SU-DHL-6 (cell line): ENCODE results near the gene ARF4.

Experiments used
- H2AFZ ChIP-seq: fragments of 200-600 bp; sonication (generic); 2 replicates; pipeline ENCODE4 v1.6.1; 2014; ENCODE audit warnings: low read depth, mild to moderate bottlenecking, moderate library complexity, mixed read lengths, antibody characterized with exemption, low read length; ENCODE audit not compliant: severe bottlenecking
- H3F3A ChIP-seq: fragments of 200-600 bp; shearing (Covaris generic); 2 replicates; pipeline ENCODE4 v1.6.0; 2016; ENCODE audit warnings: antibody characterized with exemption, mild to moderate bottlenecking; ENCODE audit not compliant: insufficient read depth
- H3K27ac ChIP-seq: fragments of 200-600 bp; sonication (generic); 2 replicates; pipeline ENCODE4 v1.5.1; 2016; ENCODE audit warnings: low read depth, mild to moderate bottlenecking, low read length, moderate library complexity, mixed read lengths
- H3K27me3 ChIP-seq: fragments of 200-600 bp; sonication (generic), shearing (Covaris generic); 2 replicates; pipeline ENCODE4 v1.6.0; 2014; ENCODE audit warnings: mild to moderate bottlenecking, low read length
- H3K36me3 ChIP-seq: fragments of 200-600 bp; sonication (generic); 2 replicates; pipeline ENCODE4 v1.6.1; 2014; ENCODE audit warnings: mild to moderate bottlenecking, low read length, mixed read lengths
- H3K4me2 ChIP-seq: fragments of 300-600, 200-600 bp; shearing (Covaris generic), sonication (generic); 2 replicates; pipeline ENCODE4 v1.6.0; 2014; ENCODE audit warnings: low read length, low read depth, mild to moderate bottlenecking; ENCODE audit not compliant: poor library complexity, severe bottlenecking
- H3K4me3 ChIP-seq: fragments of 200-600 bp; sonication (generic); 2 replicates; pipeline ENCODE4 v1.5.1; 2014; ENCODE audit warnings: antibody characterized with exemption, low read length, mild to moderate bottlenecking, mixed read lengths; ENCODE audit not compliant: insufficient read depth, poor library complexity, severe bottlenecking
- H3K79me2 ChIP-seq: fragments of 200-600 bp; sonication (generic); 2 replicates; pipeline ENCODE4 v1.6.1; 2014; ENCODE audit warnings: mild to moderate bottlenecking, low read length, moderate library complexity; ENCODE audit not compliant: insufficient read depth
- H3K9ac ChIP-seq: fragments of 200-600 bp; sonication (generic); 2 replicates; pipeline ENCODE4 v1.7.0; 2014; ENCODE audit warnings: mild to moderate bottlenecking, low read length
- H3K9me2 ChIP-seq: fragments of 200-600 bp; sonication (generic); replicated peaks from 2 replicates; pipeline ENCODE4 v1.6.1; 2014; ENCODE audit warnings: low read length; ENCODE audit not compliant: insufficient read depth
- H3K9me3 ChIP-seq: fragments of 200-600 bp; sonication (generic); 2 replicates; pipeline ENCODE4 v1.6.1; 2014; ENCODE audit warnings: low read length, mixed read lengths; ENCODE audit not compliant: insufficient read depth
- H4K20me1 ChIP-seq: fragments of 200-600 bp; sonication (generic); 2 replicates; pipeline ENCODE4 v1.6.1; 2014; ENCODE audit warnings: low read depth, mild to moderate bottlenecking, antibody characterized with exemption, low read length, moderate library complexity, mixed read lengths
- EZH2phosphoT487 ChIP-seq: fragments of 200-600 bp; sonication (generic), shearing (Covaris generic); conservative IDR thresholded peaks from 2 replicates; pipeline ENCODE4 v1.6.1; 2018; ENCODE audit warnings: mild to moderate bottlenecking, antibody characterized with exemption, low read length, moderate library complexity, mixed read lengths
- TF ChIP-seq, protein P1 (sequence below): fragments of 200-600 bp; sonication (generic); IDR thresholded peaks from one replicate; pipeline ENCODE4 v1.5.1; 2017; ENCODE audit warnings: antibody characterized with exemption, mild to moderate bottlenecking, low read length, moderate library complexity; ENCODE audit not compliant: insufficient read depth, poor library complexity, severe bottlenecking

Gene ARF4

DNA sequence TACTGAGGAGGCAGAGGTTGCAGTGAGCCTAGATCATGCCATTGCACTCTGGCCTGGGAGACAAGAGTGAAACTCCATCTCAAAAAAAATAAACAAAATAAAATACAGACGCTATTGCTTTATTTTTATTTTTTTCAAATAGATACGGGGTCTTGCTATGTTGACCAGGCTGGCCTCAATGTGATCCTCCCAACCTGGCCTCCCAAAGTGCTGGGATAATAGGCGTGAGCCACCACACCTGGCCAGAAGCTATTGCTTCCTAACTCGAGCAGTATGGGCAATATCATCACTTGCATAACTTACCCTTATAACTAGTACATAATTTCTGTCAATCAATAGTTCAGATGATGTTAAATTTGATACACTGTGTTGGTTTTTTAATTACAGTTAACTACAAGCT, 3.0 kb downstream of the ARF4 start:
- Histone ChIP-seq H3K27me3 (no peaks in the 10 kb centered on the region), H3K36me3 (0 out of 2 replicates have a peak, but pooled peaks cover 3% of the 10 kb centered on the region), H3K27ac (no peak overlapping the region), H3F3A (peaks cover 24% of the 10 kb centered on the region), H3K79me2 (peaks cover 89% of the 10 kb centered on the region), H4K20me1 (no peaks in the 10 kb centered on the region), H3K9me2 (no peaks in the 10 kb centered on the region), H3K9me3 (no peaks in the 10 kb centered on the region), H3K4me2 (peak overlapping the region; percentile 98), H3K4me3 (no peak overlapping the region), H2AFZ (no peak overlapping the region), H3K9ac (no peak overlapping the region)
- TF ChIP-seq EZH2phosphoT487, result no peak
- TF ChIP-seq, protein P1, sequence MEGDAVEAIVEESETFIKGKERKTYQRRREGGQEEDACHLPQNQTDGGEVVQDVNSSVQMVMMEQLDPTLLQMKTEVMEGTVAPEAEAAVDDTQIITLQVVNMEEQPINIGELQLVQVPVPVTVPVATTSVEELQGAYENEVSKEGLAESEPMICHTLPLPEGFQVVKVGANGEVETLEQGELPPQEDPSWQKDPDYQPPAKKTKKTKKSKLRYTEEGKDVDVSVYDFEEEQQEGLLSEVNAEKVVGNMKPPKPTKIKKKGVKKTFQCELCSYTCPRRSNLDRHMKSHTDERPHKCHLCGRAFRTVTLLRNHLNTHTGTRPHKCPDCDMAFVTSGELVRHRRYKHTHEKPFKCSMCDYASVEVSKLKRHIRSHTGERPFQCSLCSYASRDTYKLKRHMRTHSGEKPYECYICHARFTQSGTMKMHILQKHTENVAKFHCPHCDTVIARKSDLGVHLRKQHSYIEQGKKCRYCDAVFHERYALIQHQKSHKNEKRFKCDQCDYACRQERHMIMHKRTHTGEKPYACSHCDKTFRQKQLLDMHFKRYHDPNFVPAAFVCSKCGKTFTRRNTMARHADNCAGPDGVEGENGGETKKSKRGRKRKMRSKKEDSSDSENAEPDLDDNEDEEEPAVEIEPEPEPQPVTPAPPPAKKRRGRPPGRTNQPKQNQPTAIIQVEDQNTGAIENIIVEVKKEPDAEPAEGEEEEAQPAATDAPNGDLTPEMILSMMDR, result no peak

DNA sequence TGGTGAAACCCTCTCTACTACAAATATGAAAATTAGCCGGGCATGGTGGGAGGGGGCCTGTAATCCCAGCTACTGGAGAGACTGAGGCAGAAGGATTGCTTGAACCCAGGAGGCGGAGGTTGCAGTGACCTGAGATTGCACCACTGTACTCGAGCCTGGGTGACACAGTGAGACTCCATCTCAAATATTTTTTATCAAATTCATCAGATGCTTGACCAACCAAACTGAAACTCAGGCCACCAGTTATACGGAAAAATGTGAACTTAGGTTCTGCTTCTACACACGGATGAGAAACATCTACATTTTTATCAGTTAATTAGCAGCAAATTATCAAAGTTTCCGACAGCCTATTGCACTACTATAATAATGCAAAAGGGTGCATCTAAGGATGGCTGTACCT, 4.8 kb downstream of the ARF4 start:
- no peaks in the 10 kb centered on the region; the same call in 1 of the 2 replicates for H4K20me1 ChIP-seq

DNA sequence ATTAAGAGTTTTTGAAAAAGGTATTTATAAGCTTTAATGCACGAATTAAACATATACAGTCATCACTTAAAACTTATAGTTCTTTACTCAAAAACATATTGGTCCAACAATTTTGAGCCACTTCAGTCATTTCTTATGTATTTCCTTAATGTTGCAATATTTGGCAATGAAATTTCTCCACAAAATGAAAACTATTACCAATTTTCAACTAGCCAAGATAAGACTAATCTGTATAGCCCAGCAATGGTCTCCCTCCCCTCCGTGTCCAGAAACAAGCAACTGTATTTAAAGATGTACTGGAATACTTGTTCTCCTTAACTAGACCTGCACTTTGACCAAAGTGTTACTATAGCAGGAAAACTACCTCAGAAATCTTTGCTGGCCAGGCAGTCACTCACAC, 9.2 kb downstream of the ARF4 start:
- Histone ChIP-seq H3K27ac (peak overlapping the region; percentile 20; the same call in 1 of the 2 replicates), H3K27me3 (no peaks in the 10 kb centered on the region), H3K9me3 (no peaks in the 10 kb centered on the region), H3K4me2 (no peak overlapping the region), H3F3A (peaks cover 7% of the 10 kb centered on the region), H4K20me1 (peaks cover 9% of the 10 kb centered on the region; the same call in 1 of the 2 replicates), H3K9me2 (no peaks in the 10 kb centered on the region), H2AFZ (no peak overlapping the region), H3K9ac (no peak overlapping the region), H3K79me2 (peaks cover 86% of the 10 kb centered on the region), H3K4me3 (no peak overlapping the region), H3K36me3 (peaks cover 2% of the 10 kb centered on the region; the same call in 1 of the 2 replicates)
- TF ChIP-seq EZH2phosphoT487, result no peak
- TF ChIP-seq, protein P1, result no peak

More for the DNA sequence above, 4.8 kb downstream of the ARF4 start:
- no peak for TF ChIP-seq EZH2phosphoT487
- TF ChIP-seq, protein P1, result no peak
- peaks cover 4% of the 10 kb centered on the region; the same call in 1 of the 2 replicates for H3K36me3 ChIP-seq
- no peak overlapping the region for H3K27ac ChIP-seq
- H3K4me2 ChIP-seq, result no peak overlapping the region
- H2AFZ ChIP-seq, result no peak overlapping the region
- no peak overlapping the region for H3K9ac ChIP-seq
- H3K79me2 ChIP-seq, result peaks cover 93% of the 10 kb centered on the region
- no peaks in the 10 kb centered on the region for H3K27me3 ChIP-seq
- H3K9me2 ChIP-seq, result no peaks in the 10 kb centered on the region
- H3K4me3 ChIP-seq, result no peak overlapping the region
- no peaks in the 10 kb centered on the region for H3K9me3 ChIP-seq
- peaks cover 11% of the 10 kb centered on the region for H3F3A ChIP-seq
